B cell (primary cell): ENCODE data around the gene PTH2R. TPM values are rescaled to one million over a fixed set of nuclear protein-coding genes. Genes with fewer than 3 reads are reported as not detected.
"Not testable (repeated sequence)": the region's sequence is repeated elsewhere in the genome, so short reads cannot be mapped to it uniquely, and the experiment has no call there.

Source experiments
- ATAC-seq: fragments of 200-7000 bp; cut with Tn5 transposase; one replicate; pipeline ENCODE4 v1.10.0; 2021; ENCODE audit warnings: low read depth, mild to moderate bottlenecking, moderate number of reproducible peaks, moderate library complexity
- CTCF ChIA-PET: fragments of 350-600 bp; sonication (Branson Sonifier 250); formaldehyde crosslinking; loops from one replicate; lab custom pipeline; 2021; ENCODE audit warnings: antibody characterized with exemption, inconsistent platforms; lab: Charles Lee
- POLR2A ChIA-PET: fragments of 350-600 bp; sonication (Branson Sonifier 250); formaldehyde crosslinking; loops from one replicate; lab custom pipeline; 2021; ENCODE audit warnings: antibody characterized with exemption; lab: Charles Lee
- DNase-seq: peaks from one replicate; pipeline ENCODE4 v3.0.0; 2013
- H2AFZ ChIP-seq: 2 replicates; pipeline ENCODE4 v1.6.1; 2012; ENCODE audit warnings: mild to moderate bottlenecking, low read depth, low read length; ENCODE audit not compliant: insufficient read depth, poor library complexity, severe bottlenecking
- H3K27ac ChIP-seq, 2 donors: 1 replicate in 1 of 2; 2 replicates in 1 of 2; pipeline ENCODE4 v1.5.1; 2012 to 2013; ENCODE audit warnings: low read length in 2 of 2, mild to moderate bottlenecking in 2 of 2, moderate library complexity in 1 of 2
- H3K27me3 ChIP-seq, 4 experiments: fragments of 200-600 bp in 1 of 4; sonication (generic) in 1 of 4; replicated peaks in 1 of 4; 1 replicate in 2 of 4; 2 replicates in 2 of 4; pipeline versions ENCODE4 v1.6.1 to v1.7.0; 2013 to 2016; ENCODE audit warnings: low read length in 3 of 4, mild to moderate bottlenecking in 2 of 4, mixed read lengths in 1 of 4, moderate library complexity in 1 of 4; ENCODE audit not compliant: insufficient read depth in 4 of 4, control insufficient read depth in 3 of 4; ENCODE audit errors: control extremely low read depth in 1 of 4
- H3K36me3 ChIP-seq, 2 experiments: replicated peaks in 1 of 2; 1 replicate in 1 of 2; 2 replicates in 1 of 2; pipeline versions ENCODE4 v1.6.1 to v1.7.1; 2013; ENCODE audit warnings: low read length in 1 of 2; ENCODE audit not compliant: insufficient read depth in 2 of 2, control insufficient read depth in 1 of 2; ENCODE audit errors: control extremely low read depth in 1 of 2, extremely low read depth in 1 of 2
- H3K4me1 ChIP-seq, 2 donors: fragments of 200-600 bp in 1 of 2; sonication (generic) in 1 of 2; 1 replicate in 1 of 2; 2 replicates in 1 of 2; pipeline versions ENCODE4 v1.5.1 to v1.6.1; 2013 to 2017; ENCODE audit warnings: low read length in 2 of 2; ENCODE audit not compliant: control insufficient read depth in 2 of 2, insufficient read depth in 2 of 2
- H3K4me2 ChIP-seq: replicated peaks from 2 replicates; pipeline ENCODE3; 2012; ENCODE audit warnings: mild to moderate bottlenecking, low read depth, low read length; ENCODE audit not compliant: poor library complexity, severe bottlenecking
- H3K4me3 ChIP-seq, 5 experiments: fragments of 200-600 bp in 1 of 5; sonication (generic) in 1 of 5; 1 replicate in 3 of 5; 2 replicates in 2 of 5; pipeline versions ENCODE4 v1.5.1 to v1.7.0; 2011 to 2016; ENCODE audit warnings: low read length in 4 of 5, mild to moderate bottlenecking in 4 of 5, low read depth in 2 of 5, control low read depth in 1 of 5, moderate library complexity in 1 of 5; ENCODE audit not compliant: insufficient read depth in 1 of 5; ENCODE audit errors: control extremely low read depth in 1 of 5, extremely low read depth in 1 of 5
- H3K79me2 ChIP-seq: fragments of 200-600 bp; sonication (generic); one replicate; pipeline ENCODE4 v1.6.0; 2016; ENCODE audit warnings: low read length; ENCODE audit not compliant: control insufficient read depth, insufficient read depth
- H3K9ac ChIP-seq: fragments of 200-600 bp; sonication (generic); 2 replicates; pipeline ENCODE4 v1.6.1; 2017; ENCODE audit warnings: mild to moderate bottlenecking, low read length, moderate library complexity
- H3K9me3 ChIP-seq, 3 donors: one replicate each; pipeline versions ENCODE4 v1.6.1 to v1.7.1; 2013; ENCODE audit warnings: low read length in 2 of 3; ENCODE audit not compliant: control insufficient read depth in 2 of 3, insufficient read depth in 1 of 3; ENCODE audit errors: control extremely low read depth in 1 of 3
- H4K20me1 ChIP-seq: 2 replicates; pipeline ENCODE4 v1.6.0; 2012; ENCODE audit warnings: mild to moderate bottlenecking, low read length; ENCODE audit not compliant: insufficient read depth, control insufficient read depth, poor library complexity, severe bottlenecking
- H3K27ac Mint-ChIP-seq: one replicate; pipeline ENCODE4 v1.8.0; 2021; ENCODE audit warnings: mixed read lengths
- H3K27me3 Mint-ChIP-seq: one replicate; pipeline ENCODE4 v1.8.0; 2021; ENCODE audit warnings: mixed read lengths
- H3K4me1 Mint-ChIP-seq: one replicate; pipeline ENCODE4 v1.8.0; 2021; ENCODE audit warnings: mixed read lengths
- H3K4me3 Mint-ChIP-seq: one replicate; pipeline ENCODE4 v1.8.0; 2021; ENCODE audit warnings: mixed read lengths
- H3K9me3 Mint-ChIP-seq: one replicate; pipeline ENCODE4 v1.8.0; 2022; ENCODE audit warnings: mixed read lengths; ENCODE audit not compliant: insufficient read depth
- EZH2 ChIP-seq: IDR thresholded peaks from 2 replicates; pipeline ENCODE4 v1.6.1; 2012; ENCODE audit warnings: borderline replicate concordance, low read depth, mild to moderate bottlenecking, moderate library complexity, low read length; ENCODE audit not compliant: insufficient read depth, poor library complexity, severe bottlenecking
- WGBS: methylation state at CpG from one replicate; pipeline ENCODE4 v1.1.5; 2013; ENCODE audit warnings: missing lambda C conversion rate; ENCODE audit not compliant: insufficient coverage; 5-methylcytosine and 5-hydroxymethylcytosine counted together
- intact Hi-C: fragments of 100-400 bp; cut with micrococcal nuclease; formaldehyde crosslinking; loops from one replicate; pipeline ENCODE4 v1.10.0; 2022
- polyA plus RNA-seq: library from polyadenylated mRNA; depleted of rRNA; stranded (reverse); fragments of >200 nt; gene quantifications from 2 replicates; pipeline ENCODE4 v1.2.3, GENCODE V29; 2012
- total RNA-seq, 2 donors: library from RNA; stranded (reverse); fragments of 120-200 nt in 1 of 2; gene quantifications; 1 replicate in 1 of 2; 2 replicates in 1 of 2; pipeline versions ENCODE4 v1.2.3 to v1.2.4, GENCODE V29; 2013 to 2022
- TF ChIP-seq, protein P1 (sequence below): fragments of 200-600 bp; IDR thresholded peaks from one replicate; pipeline ENCODE4 v1.8.0; 2022; ENCODE audit warnings: antibody characterized with exemption, mild to moderate bottlenecking

PTH2R gene
- total and polyA plus RNA-seq, 2 donors (not counting 1 experiment from before 2014, with no cell fraction given): 0.34 to 0.84 TPM

- WGBS: no CpG with 5 or more reads among the region's 5 CpGs
- ATAC-seq: no peak
- Mint-ChIP-seq H3K9me3 (no peaks in the 10 kb centered on the region), H3K27me3 (peaks cover 3% of the 10 kb centered on the region), H3K27ac (no peak overlapping the region), H3K4me1 (peaks cover 3% of the 10 kb centered on the region), H3K4me3 (no peak overlapping the region)
- Histone ChIP-seq H3K9ac (no peak overlapping the region), H3K79me2 (no peaks in the 10 kb centered on the region), H3K4me2 (no peak overlapping the region), H3K27me3 (no peaks in the 10 kb centered on the region), H3K4me3 (no peak overlapping the region), H3K36me3 (no peaks in the 10 kb centered on the region), H3K9me3 (peaks cover 0 to 4% (median 2%) of the 10 kb centered on the region in 3 donors), H3K27ac (no peak overlapping the region), H4K20me1 (no peaks in the 10 kb centered on the region), H3K4me1 (no peaks in the 10 kb centered on the region), H2AFZ (no peak overlapping the region)
- no peak for DNase-seq
- POLR2A ChIA-PET: no interaction called here
- no peak for TF ChIP-seq EZH2
- TF ChIP-seq, protein P1, sequence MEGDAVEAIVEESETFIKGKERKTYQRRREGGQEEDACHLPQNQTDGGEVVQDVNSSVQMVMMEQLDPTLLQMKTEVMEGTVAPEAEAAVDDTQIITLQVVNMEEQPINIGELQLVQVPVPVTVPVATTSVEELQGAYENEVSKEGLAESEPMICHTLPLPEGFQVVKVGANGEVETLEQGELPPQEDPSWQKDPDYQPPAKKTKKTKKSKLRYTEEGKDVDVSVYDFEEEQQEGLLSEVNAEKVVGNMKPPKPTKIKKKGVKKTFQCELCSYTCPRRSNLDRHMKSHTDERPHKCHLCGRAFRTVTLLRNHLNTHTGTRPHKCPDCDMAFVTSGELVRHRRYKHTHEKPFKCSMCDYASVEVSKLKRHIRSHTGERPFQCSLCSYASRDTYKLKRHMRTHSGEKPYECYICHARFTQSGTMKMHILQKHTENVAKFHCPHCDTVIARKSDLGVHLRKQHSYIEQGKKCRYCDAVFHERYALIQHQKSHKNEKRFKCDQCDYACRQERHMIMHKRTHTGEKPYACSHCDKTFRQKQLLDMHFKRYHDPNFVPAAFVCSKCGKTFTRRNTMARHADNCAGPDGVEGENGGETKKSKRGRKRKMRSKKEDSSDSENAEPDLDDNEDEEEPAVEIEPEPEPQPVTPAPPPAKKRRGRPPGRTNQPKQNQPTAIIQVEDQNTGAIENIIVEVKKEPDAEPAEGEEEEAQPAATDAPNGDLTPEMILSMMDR: no peak
- CTCF ChIA-PET: no interaction called here
- intact Hi-C loops: no loop called here
Measured at GRCh38 chr2:208479342-208479741, 72.8 kb downstream of the PTH2R start.

- intact Hi-C loops, H3K9me3 Mint-ChIP-seq, H3K36me3 ChIP-seq, H3K27ac Mint-ChIP-seq, ATAC-seq, H3K4me3 ChIP-seq, H3K79me2 ChIP-seq, H3K27me3 ChIP-seq, H3K4me3 Mint-ChIP-seq, H3K4me2 ChIP-seq, POLR2A ChIA-PET, H3K9ac ChIP-seq, H2AFZ ChIP-seq, H3K4me1 ChIP-seq, H3K27ac ChIP-seq, DNase-seq, H3K9me3 ChIP-seq, H3K4me1 Mint-ChIP-seq, H3K27me3 Mint-ChIP-seq, CTCF ChIA-PET, H4K20me1 ChIP-seq: not testable (repeated sequence)
- 60% methylated on average over 1 of the region's 5 CpGs for WGBS
Measured at GRCh38 chr2:208481945-208482344, 75.4 kb downstream of the PTH2R start.

GRCh38 chr2:208482453-208483015, 75.9 kb downstream of the PTH2R start:
- 50% methylated on average over 1 of the region's 8 CpGs for WGBS
- H3K4me1 Mint-ChIP-seq, POLR2A ChIA-PET, ATAC-seq, H3K9me3 Mint-ChIP-seq, H3K27ac Mint-ChIP-seq, CTCF ChIA-PET, H3K27ac ChIP-seq, H3K27me3 Mint-ChIP-seq, H3K4me3 Mint-ChIP-seq, H3K4me3 ChIP-seq, H3K4me1 ChIP-seq, H2AFZ ChIP-seq, DNase-seq, H3K79me2 ChIP-seq, H4K20me1 ChIP-seq, H3K9me3 ChIP-seq, H3K9ac ChIP-seq, intact Hi-C loops, H3K36me3 ChIP-seq, H3K4me2 ChIP-seq, H3K27me3 ChIP-seq: not testable (repeated sequence)
